Measurements from ENCODE around the gene MYH16. TPM values are rescaled to one million over a fixed set of nuclear protein-coding genes. Genes with fewer than 3 reads are reported as not detected.

Gene MYH16
- 0.32 to 0.70 TPM (median 0.39 TPM) in 5 replicates for total RNA-seq (2022; extraction: Qiagen RNA extraction; ENCODE audit: low read depth)

GRCh38 chr7:99272476-99273045 is at the start of gene MYH16:
TSS of gene MYH16 (plus strand) at chr7:99272839.

GRCh38 chr7:99325592-99326407 is 53.2 kb downstream of the MYH16 start, which contains the start of gene ARPC1A:
TSS of gene ARPC1A (plus strand) at chr7:99325898. CDS start at chr7:99333354, 7,456 bp downstream.

Other genes starting within 250 kb of the MYH16 start
- 22.0 to 28.1 TPM (median 25.9 TPM) in 5 replicates for gene SMURF1, start 128.7 kb upstream of the MYH16 start, total RNA-seq (2022; extraction: Qiagen RNA extraction; ENCODE audit: low read depth)
- 0.85 to 1.4 TPM (median 1.2 TPM) in 5 replicates for gene KPNA7, start 64.7 kb upstream of the MYH16 start, total RNA-seq (2022; extraction: Qiagen RNA extraction; ENCODE audit: low read depth)
- gene ARPC1A, start 53.1 kb downstream of the MYH16 start, total RNA-seq (2022; extraction: Qiagen RNA extraction; ENCODE audit: low read depth): 121 to 134 TPM (median 125 TPM) in 5 replicates
- gene ARPC1B, start 101.9 kb downstream of the MYH16 start, total RNA-seq (2022; extraction: Qiagen RNA extraction; ENCODE audit: low read depth): 270 to 304 TPM (median 283 TPM) in 5 replicates
- 165 to 205 TPM (median 176 TPM) in 5 replicates for gene PDAP1, start 135.8 kb downstream of the MYH16 start, total RNA-seq (2022; extraction: Qiagen RNA extraction; ENCODE audit: low read depth)
- 131 to 155 TPM (median 144 TPM) in 5 replicates for gene BUD31, start 136.1 kb downstream of the MYH16 start, total RNA-seq (2022; extraction: Qiagen RNA extraction; ENCODE audit: low read depth)
- 5.8 to 8.7 TPM (median 7.5 TPM) in 5 replicates for gene PTCD1, start 166.0 kb downstream of the MYH16 start, total RNA-seq (2022; extraction: Qiagen RNA extraction; ENCODE audit: low read depth)
- 32.9 to 43.8 TPM (median 40.8 TPM) in 5 replicates for gene CPSF4, start 166.1 kb downstream of the MYH16 start, total RNA-seq (2022; extraction: Qiagen RNA extraction; ENCODE audit: low read depth)
- gene ATP5MF, start 193.3 kb downstream of the MYH16 start, total RNA-seq (2022; extraction: Qiagen RNA extraction; ENCODE audit: low read depth): 868 to 1,459 TPM (median 873 TPM) in 5 replicates
- 6.8 to 11.9 TPM (median 8.2 TPM) in 5 replicates for gene ZNF789, start 200.1 kb downstream of the MYH16 start, total RNA-seq (2022; extraction: Qiagen RNA extraction; ENCODE audit: low read depth)
- gene ZNF394, start 227.4 kb downstream of the MYH16 start, total RNA-seq (2022; extraction: Qiagen RNA extraction; ENCODE audit: low read depth): 15.6 to 21.2 TPM (median 18.3 TPM) in 5 replicates
- gene ZKSCAN5, start 231.8 kb downstream of the MYH16 start, total RNA-seq (2022; extraction: Qiagen RNA extraction; ENCODE audit: low read depth): 9.0 to 9.9 TPM (median 9.2 TPM) in 5 replicates